AG20443 (cell line): ENCODE data around the gene SDHD.

Experiments
- DNase-seq: peaks from one replicate; pipeline ENCODE4 v3.0.0; 2012; ENCODE audit warnings: low spot score, mixed read lengths

Gene SDHD

DNA sequence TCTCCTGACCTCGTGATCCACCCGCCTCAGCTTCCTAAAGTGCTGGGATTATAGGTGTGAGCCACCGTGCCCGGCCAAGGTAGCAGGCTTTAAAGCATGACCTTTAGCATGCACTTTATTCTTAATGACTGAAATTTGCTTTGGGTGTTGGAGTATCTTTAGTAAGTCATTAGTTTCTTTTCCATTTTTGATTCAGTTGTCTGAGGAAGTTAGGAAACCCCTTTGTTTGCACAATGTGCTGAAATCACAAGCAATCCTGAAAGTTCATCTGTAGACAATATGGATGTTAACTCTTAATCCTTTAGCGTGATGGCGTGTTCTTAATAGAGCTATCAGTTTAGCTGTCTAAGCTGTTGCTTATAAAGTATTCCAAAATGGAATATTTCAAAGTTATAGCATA is 16.8 kb downstream of the SDHD start:
- no peak for DNase-seq

- no peak for DNase-seq
Observed at GRCh38 chr11:112106070-112106469, 19.4 kb downstream of the SDHD start.

DNA sequence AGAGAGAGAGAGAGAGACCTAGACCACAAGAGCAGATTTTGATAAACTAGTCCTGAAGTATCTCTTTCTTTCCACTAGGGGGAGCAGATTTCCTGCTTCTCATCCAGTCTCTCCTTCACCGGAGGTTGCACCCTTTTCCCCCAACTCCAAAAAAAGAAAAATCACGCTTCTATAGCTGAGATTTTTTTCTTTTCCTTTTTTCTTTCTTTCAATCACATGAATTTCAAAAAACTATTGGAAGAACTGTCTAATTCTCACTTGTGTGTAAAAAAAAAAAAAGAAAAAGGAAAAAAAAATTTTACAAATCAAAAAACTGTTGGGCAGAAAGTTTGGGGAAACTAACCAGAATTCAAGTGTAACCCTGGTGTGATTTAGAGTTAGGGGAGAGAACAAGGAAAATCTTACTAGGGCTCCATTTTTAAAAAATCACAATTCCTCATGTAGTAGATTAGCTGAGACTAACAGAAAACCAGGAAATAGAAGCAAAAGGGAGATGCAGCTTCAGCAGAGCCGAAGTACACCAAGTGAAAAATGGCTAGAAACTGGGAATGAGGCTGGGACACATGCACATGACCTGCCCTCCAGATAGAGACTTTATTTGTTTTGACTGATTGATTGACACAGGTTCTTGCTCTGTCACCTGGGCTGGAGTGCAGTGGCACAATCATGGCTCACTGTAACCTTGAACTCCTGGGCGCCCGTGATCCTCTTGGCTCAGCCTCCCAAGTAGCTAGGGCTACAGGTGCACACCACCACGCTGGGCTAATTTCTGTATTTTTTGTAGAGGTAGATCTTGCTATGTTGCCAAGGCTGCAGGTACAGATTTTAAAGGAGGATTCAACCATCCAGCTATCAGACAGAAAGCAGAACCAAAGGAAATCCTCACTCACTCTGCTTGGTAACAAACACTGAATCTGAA is 27.1 kb downstream of the SDHD start:
- peak; percentile 67 for DNase-seq

DNA sequence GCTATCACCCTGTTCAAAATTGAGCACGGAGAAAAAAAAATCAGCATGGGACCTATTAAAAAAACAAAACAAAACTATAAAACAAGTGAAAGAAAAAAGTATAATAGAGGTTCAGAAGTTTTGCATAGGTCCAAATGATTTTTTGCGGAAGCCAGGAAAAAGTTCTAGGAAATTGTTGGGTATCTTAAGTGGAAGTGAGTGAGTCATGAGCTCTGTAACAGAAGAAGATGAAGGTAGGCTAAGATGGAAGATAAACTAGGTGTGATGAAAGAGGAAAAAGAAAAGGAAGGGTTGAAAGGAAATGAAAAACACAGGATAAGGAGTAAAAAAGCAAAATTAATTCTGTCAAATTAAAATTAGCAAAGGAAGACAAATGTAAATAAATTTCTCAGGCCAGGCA is 27.8 kb downstream of the SDHD start:
- DNase-seq: no peak

DNA sequence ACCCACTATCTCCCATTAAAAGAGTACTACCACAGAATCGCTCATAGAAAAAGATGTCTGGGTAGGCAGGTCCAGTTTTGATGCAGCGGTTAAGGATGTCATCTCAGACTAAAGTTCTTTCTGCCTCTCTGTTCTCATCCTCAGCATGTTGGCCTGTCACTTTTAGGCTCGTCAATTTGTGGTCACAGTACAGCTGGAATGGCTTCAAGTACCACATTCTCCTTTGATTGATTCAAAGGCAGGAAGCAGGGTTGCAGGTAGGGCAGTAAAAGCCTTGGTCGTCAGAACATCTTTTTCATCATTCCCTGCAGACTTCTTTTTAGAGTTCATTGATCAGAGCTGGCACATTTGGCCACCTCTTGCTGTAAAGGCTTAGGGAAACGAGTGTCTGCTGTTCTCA is 28.7 kb downstream of the SDHD start:
- no peak for DNase-seq

GRCh38 chr11:112118176-112118575 is 31.5 kb downstream of the SDHD start:
- DNase-seq: no peak

DNA sequence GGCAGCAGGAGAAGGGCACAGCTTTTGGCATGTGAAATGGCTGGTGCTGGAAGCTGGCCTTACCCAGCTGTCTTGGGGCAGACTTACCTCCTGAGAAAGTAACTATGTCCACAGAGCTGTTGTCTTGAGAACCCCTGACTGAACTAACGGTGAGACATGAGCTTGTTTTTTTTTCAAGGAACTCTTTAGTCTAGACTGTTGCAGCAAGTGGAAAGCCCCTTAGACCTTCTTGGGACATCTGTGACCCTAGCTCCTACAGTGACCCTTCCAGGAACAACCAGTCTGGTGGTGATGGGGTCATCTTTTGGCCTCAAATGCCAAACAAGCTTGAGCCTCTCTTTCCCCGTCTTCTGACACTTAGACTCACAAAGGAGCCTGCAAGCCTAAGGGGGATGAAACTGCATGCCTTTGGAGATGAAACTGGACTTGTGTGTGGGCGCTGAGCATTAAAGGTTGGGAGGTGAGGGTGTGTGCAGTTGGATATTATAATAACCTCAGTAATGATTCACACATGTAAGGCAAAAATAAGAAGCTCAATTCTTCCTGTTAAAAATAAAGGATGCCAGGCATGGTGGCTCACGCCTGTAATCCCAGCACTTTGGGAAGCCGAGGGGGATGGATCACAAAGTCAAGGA is 35.4 kb downstream of the SDHD start:
- no peak for DNase-seq

GRCh38 chr11:112123129-112123528 is 36.5 kb downstream of the SDHD start:
- no peak for DNase-seq

DNA sequence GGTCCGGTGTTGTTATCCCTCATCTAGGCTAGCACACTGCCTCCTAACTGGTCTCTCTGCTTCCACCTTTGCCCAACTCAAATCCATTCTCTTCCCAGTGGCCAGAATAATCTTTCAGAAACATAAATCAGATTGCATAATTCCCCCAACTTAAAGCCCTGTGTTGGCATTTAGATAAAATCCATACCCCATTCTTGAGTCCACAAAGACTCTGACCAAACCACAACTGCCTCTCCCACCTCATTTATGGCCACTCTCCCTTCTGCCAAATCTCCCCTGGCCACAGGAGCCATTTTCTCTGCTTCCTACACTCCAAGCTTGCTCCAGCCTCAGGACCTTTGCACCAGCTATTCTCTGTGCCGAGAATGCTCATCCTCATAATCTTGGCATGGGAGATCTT is 40.4 kb downstream of the SDHD start:
- no peak for DNase-seq

- peak; percentile 83 for DNase-seq
Observed at GRCh38 chr11:112128483-112129121, 41.9 kb downstream of the SDHD start.

DNA sequence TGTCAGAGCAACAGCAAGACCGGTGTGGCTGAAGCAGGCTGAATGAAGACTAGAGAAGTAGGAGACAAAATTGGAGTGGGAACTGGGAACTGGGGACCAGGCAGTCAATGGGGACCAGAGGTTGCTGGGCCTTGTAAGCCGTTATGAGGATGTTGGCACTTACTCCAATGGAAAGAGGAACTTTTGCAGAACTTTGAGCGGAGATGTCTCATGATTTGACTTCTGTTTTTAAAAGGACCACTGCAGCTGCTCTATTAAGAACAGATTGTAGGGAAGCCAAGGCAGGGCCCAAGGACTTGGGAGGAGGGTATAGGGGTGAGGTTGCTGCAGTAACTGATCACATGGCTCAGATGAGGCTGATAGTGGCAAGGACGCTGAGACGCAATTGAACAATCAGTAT is 43.0 kb downstream of the SDHD start:
- no peak for DNase-seq

GRCh38 chr11:112132737-112133136 is 46.1 kb downstream of the SDHD start:
- no peak for DNase-seq

DNA sequence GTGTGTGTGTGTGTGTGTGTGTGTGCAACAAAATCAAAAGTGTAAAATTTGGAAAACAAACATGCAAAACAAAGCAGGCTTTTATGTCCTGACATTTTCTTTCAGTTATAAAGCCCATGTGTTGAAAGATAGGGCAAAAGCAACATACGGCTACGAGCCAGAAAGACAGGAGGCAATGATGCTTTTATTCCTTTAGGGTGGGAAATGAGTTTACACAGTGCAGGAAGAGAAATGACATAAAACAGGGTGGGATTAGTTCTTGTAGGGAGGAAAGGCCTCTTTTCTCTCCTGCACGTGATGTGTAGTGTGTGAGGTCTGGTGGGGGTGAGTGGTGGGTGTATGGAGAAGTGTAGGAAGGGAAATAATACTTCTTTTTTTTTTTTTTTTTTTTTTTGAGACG is 47.8 kb downstream of the SDHD start:
- DNase-seq: no peak

DNA sequence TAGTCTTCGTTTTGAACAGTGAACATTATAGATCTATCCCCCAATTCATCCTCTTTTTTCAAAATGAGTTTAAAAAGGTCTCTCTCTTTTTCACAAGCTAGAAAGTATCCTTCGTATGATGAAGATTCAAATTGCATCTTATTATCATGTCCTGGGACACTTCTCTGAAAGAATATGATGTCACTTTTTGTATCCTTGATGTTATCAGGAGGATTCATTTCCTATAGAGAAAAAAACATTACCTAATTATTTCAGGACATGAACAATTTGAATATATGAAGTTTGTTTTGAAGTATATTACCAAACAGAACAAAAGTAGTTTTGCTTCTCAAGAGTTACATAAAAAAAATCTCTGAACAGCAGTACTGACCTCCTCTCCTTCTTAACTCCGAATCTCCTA is 56.9 kb downstream of the SDHD start:
- no peak for DNase-seq
